Mesodermal cell (in vitro differentiated cells): ENCODE data around the gene ERC1.

ENCODE experiments used
- H3K27ac ChIP-seq: 2 replicates; pipeline ENCODE4 v1.7.0; 2013; ENCODE audit warnings: mild to moderate bottlenecking, low read depth, low read length, moderate library complexity; ENCODE audit not compliant: severe bottlenecking
- H3K36me3 ChIP-seq: 2 replicates; pipeline ENCODE4 v1.7.1; 2013; ENCODE audit warnings: mild to moderate bottlenecking, low read length, moderate library complexity; ENCODE audit not compliant: control insufficient read depth, insufficient read depth
- H3K4me1 ChIP-seq: one replicate; pipeline ENCODE4 v1.7.1; 2013; ENCODE audit warnings: mild to moderate bottlenecking, low read length; ENCODE audit not compliant: insufficient read depth, control insufficient read depth, poor library complexity, severe bottlenecking
- H3K4me3 ChIP-seq: 2 replicates; pipeline ENCODE4 v1.7.0; 2013; ENCODE audit warnings: low read length, control low read depth, mild to moderate bottlenecking; ENCODE audit not compliant: insufficient read depth, poor library complexity, severe bottlenecking; ENCODE audit errors: extremely low read depth
- H3K9me3 ChIP-seq: 2 replicates; pipeline ENCODE4 v1.7.1; 2013; ENCODE audit warnings: mild to moderate bottlenecking, low read length, moderate library complexity; ENCODE audit not compliant: control insufficient read depth
- WGBS, 2 experiments: methylation state at CpG; one replicate each; pipeline ENCODE4 v1.1.5; 2013; ENCODE audit warnings: missing lambda C conversion rate in 2 of 2; ENCODE audit not compliant: insufficient coverage in 2 of 2; 5-methylcytosine and 5-hydroxymethylcytosine counted together

The ERC1 gene

DNA sequence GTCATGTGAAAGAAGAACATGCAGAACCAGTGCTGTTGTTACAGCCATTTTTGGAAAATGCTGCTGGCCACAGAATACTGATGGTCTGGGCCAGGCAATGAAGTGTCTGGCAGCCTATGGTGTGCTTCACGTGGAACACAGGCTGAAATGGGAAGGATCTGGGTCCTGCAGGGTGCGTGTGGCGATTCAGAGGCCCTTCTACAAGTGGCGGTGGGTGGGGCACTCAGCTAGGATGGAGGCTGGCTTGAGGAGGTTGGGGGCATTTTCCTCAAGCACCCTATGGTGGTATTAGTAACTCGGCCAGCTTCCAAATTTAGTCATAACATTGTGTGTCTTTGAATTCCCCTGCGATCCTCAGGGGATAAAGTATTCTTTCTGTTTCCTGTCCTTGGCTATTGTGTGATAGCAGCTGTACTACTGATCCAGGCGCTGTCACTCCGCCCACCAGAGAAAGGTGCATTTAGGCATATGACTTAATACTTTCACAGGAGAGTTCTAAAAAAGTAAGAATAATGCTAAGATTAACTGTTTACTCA is 32.4 kb upstream of the ERC1 start:
- no peaks in the 10 kb centered on the region for H3K36me3 ChIP-seq
- 72 to 77% methylated on average over 4 to 5 of the region's 8 CpGs for WGBS, 2 experiments

GRCh38 chr12:966724-967123 is 24.3 kb upstream of the ERC1 start:
- 100% methylated on average over 1 of the region's 6 CpGs; no CpG with 5 or more reads in 1 of the 2 experiments for WGBS, 2 experiments
- H3K9me3 ChIP-seq, result no peaks in the 10 kb centered on the region
- no peak overlapping the region for H3K4me3 ChIP-seq
- no peak overlapping the region for H3K27ac ChIP-seq
- no peaks in the 10 kb centered on the region for H3K4me1 ChIP-seq
- no peaks in the 10 kb centered on the region for H3K36me3 ChIP-seq

More for the DNA sequence above, 32.4 kb upstream of the ERC1 start:
- H3K4me3 ChIP-seq, result no peak overlapping the region
- H3K27ac ChIP-seq, result no peak overlapping the region
- no peaks in the 10 kb centered on the region for H3K4me1 ChIP-seq
- no peaks in the 10 kb centered on the region for H3K9me3 ChIP-seq

- WGBS, 2 experiments, result 80 to 95% methylated on average over 4 to 6 of the region's 9 CpGs
- Histone ChIP-seq H3K9me3 (no peaks in the 10 kb centered on the region), H3K27ac (no peak overlapping the region), H3K36me3 (no peaks in the 10 kb centered on the region), H3K4me1 (no peaks in the 10 kb centered on the region), H3K4me3 (no peak overlapping the region)
Observed at GRCh38 chr12:967641-968040, 23.4 kb upstream of the ERC1 start.

GRCh38 chr12:968545-968944 is 22.5 kb upstream of the ERC1 start:
- H3K4me1 ChIP-seq, result no peaks in the 10 kb centered on the region
- H3K9me3 ChIP-seq, result no peaks in the 10 kb centered on the region
- WGBS, 2 experiments, result 23 to 44% methylated on average over 1 of the region's 4 CpGs
- H3K27ac ChIP-seq, result no peak overlapping the region
- H3K36me3 ChIP-seq, result no peaks in the 10 kb centered on the region
- no peak overlapping the region for H3K4me3 ChIP-seq

DNA sequence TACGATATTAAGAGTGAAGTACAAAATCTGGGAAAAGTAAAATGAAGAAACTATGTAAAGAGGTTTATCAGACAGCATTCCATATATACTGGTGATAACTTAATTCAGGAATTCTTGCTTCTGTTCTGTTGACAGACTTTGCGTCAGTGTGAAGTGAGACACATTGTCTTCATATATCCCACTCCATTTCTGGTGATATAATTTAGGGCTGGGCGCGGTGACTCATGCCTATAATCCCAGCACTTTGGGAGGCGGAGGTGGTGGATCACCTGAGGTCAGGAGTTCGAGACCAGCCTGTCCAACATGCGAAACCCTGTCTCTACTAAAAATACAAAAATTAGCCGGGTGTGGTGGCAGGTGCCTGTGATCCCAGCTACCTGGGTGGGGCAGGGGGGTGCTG is 21.2 kb upstream of the ERC1 start:
- Histone ChIP-seq H3K9me3 (no peaks in the 10 kb centered on the region), H3K4me1 (no peaks in the 10 kb centered on the region), H3K36me3 (no peaks in the 10 kb centered on the region), H3K4me3 (no peak overlapping the region), H3K27ac (no peak overlapping the region)
- WGBS, 2 experiments, result 66 to 100% methylated on average over 1 to 5 of the region's 8 CpGs

DNA sequence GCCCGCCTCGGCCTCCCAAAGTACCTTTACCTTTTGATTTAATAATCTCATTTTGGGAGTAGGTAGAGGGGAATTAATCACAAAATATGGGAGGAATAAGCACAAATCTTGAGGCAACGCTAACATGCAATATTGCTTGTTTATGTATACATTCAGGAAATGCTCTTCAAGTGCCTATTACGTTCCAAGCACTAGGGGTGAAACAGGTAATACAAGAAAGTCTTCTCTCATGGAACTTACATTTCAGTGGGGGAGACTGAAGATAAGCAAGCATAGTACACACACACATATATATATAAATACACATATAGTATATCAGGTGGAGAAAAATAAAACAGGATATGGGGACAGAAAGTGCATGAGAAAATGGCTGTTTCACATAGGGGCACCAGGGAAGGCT is 19.0 kb upstream of the ERC1 start:
- WGBS, 2 experiments, result 100% methylated on average over 1 of the region's 4 CpGs; no CpG with 5 or more reads in 1 of the 2 experiments
- Histone ChIP-seq H3K9me3 (no peaks in the 10 kb centered on the region), H3K36me3 (no peaks in the 10 kb centered on the region)

GRCh38 chr12:974271-974862 is 16.7 kb upstream of the ERC1 start:
- Histone ChIP-seq H3K4me1 (no peaks in the 10 kb centered on the region), H3K27ac (no peak overlapping the region), H3K4me3 (no peak overlapping the region), H3K36me3 (no peaks in the 10 kb centered on the region), H3K9me3 (no peaks in the 10 kb centered on the region)
- 75 to 79% methylated on average over 2 of the region's 4 CpGs for WGBS, 2 experiments

More for the DNA sequence above, 19.0 kb upstream of the ERC1 start:
- no peaks in the 10 kb centered on the region for H3K4me1 ChIP-seq
- H3K27ac ChIP-seq, result no peak overlapping the region
- H3K4me3 ChIP-seq, result no peak overlapping the region

DNA sequence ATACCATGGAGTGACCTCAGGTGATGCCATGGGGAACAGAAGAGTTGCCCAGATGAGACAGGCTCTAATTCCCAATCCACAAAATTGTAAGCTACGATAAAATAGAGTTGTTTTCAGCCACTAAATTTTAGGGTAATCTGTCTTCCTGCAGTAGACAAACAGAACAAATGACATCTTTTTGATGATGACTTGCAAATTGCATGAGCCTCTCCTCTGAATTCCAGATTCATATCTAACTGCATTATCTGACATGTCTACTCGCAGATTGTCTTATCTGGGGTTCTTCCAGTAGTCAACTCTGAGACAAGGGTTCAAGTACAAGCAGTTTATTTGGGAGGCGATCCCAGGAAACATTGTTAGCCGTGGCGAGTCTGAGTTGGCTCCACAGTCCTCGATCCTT is 14.4 kb upstream of the ERC1 start:
- H3K4me3 ChIP-seq, result no peak overlapping the region
- H3K27ac ChIP-seq, result no peak overlapping the region
- 36 to 86% methylated on average over 2 to 4 of the region's 6 CpGs for WGBS, 2 experiments
- no peaks in the 10 kb centered on the region for H3K9me3 ChIP-seq
- H3K4me1 ChIP-seq, result no peaks in the 10 kb centered on the region
- no peaks in the 10 kb centered on the region for H3K36me3 ChIP-seq

DNA sequence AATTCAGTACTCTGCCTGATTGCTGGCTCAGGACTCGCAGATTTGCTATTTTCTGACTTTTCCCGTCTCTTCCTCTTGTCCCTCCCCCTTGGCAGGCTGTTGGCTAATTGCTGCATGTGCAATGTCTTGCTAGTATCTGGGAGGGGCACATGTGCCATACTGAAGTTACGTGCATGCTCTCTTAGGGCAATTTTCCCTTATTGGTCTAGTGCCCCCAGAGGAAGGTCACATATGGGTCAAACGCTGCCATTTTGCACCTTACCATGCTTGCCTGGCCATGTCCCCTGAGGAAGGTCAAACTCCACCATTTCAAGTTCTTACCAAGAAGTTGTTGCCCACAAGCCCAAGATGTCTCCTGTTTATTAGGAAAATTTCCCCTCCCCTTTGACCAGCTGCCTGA is 13.9 kb upstream of the ERC1 start:
- 93 to 100% methylated on average over 3 to 4 of the region's 4 CpGs for WGBS, 2 experiments
- Histone ChIP-seq H3K27ac (no peak overlapping the region), H3K4me3 (no peak overlapping the region), H3K4me1 (no peaks in the 10 kb centered on the region), H3K9me3 (no peaks in the 10 kb centered on the region), H3K36me3 (no peaks in the 10 kb centered on the region)

- 89 to 91% methylated on average over 4 of the region's 5 CpGs for WGBS, 2 experiments
- H3K4me1 ChIP-seq, result no peaks in the 10 kb centered on the region
- H3K4me3 ChIP-seq, result no peak overlapping the region
- no peaks in the 10 kb centered on the region for H3K36me3 ChIP-seq
- no peak overlapping the region for H3K27ac ChIP-seq
- H3K9me3 ChIP-seq, result no peaks in the 10 kb centered on the region
Observed at GRCh38 chr12:979349-979748, 11.7 kb upstream of the ERC1 start.

- Histone ChIP-seq H3K27ac (no peak overlapping the region), H3K36me3 (no peaks in the 10 kb centered on the region), H3K9me3 (no peaks in the 10 kb centered on the region), H3K4me1 (no peaks in the 10 kb centered on the region), H3K4me3 (no peak overlapping the region)
- WGBS, 2 experiments, result 100% methylated on average over 3 to 5 of the region's 8 CpGs
Observed at GRCh38 chr12:981176-981828, 9.7 kb upstream of the ERC1 start.
